Measurements from ENCODE around the gene NUDCD2.

Gene NUDCD2

GRCh38 chr5:163473635-163474243, 13.8 kb upstream of the NUDCD2 start:
- TF ChIP-seq, protein P1, sequence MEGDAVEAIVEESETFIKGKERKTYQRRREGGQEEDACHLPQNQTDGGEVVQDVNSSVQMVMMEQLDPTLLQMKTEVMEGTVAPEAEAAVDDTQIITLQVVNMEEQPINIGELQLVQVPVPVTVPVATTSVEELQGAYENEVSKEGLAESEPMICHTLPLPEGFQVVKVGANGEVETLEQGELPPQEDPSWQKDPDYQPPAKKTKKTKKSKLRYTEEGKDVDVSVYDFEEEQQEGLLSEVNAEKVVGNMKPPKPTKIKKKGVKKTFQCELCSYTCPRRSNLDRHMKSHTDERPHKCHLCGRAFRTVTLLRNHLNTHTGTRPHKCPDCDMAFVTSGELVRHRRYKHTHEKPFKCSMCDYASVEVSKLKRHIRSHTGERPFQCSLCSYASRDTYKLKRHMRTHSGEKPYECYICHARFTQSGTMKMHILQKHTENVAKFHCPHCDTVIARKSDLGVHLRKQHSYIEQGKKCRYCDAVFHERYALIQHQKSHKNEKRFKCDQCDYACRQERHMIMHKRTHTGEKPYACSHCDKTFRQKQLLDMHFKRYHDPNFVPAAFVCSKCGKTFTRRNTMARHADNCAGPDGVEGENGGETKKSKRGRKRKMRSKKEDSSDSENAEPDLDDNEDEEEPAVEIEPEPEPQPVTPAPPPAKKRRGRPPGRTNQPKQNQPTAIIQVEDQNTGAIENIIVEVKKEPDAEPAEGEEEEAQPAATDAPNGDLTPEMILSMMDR (IDR thresholded peaks at IDR 0.05; ENCODE audit: low read length) = peak; percentile 48; the same call in 1 of the 2 replicates
- no peak for TF ChIP-seq EZH2 (IDR thresholded peaks at IDR 0.05; ENCODE audit: borderline replicate concordance, low read length)
- H2AFZ ChIP-seq (ENCODE audit: low read length) = no peak overlapping the region

GRCh38 chr5:163467682-163468081, 7.8 kb upstream of the NUDCD2 start:
- Histone ChIP-seq H2AFZ (ENCODE audit: low read length) (no peak overlapping the region), H3K27ac (ENCODE audit: low read depth, low read length, poor library complexity, severe bottlenecking) (no peak overlapping the region), H3K36me3 (ENCODE audit: insufficient read depth, low read length) (peaks cover 90% of the 10 kb centered on the region), H3K9ac (ENCODE audit: low read length) (no peak overlapping the region), H3K9me2 (ENCODE audit: low read depth, low read length) (no peaks in the 10 kb centered on the region), H3K79me2 (ENCODE audit: insufficient read depth, low read length) (peaks cover 16% of the 10 kb centered on the region), H3K4me1 (ENCODE audit: insufficient read depth, low read length, severe bottlenecking) (peaks cover 9% of the 10 kb centered on the region), H3K9me3 (ENCODE audit: low read length) (no peaks in the 10 kb centered on the region), H3K27me3 (ENCODE audit: insufficient read depth, low read length) (no peaks in the 10 kb centered on the region), H4K20me1 (ENCODE audit: insufficient read depth, low read length) (no peaks in the 10 kb centered on the region), H3K4me2 (ENCODE audit: low read length) (no peak overlapping the region), H3K4me3 (ENCODE audit: low read depth, low read length, poor library complexity, severe bottlenecking) (no peak overlapping the region), H3F3A (ENCODE audit: insufficient read depth, low read length) (no peaks in the 10 kb centered on the region; the same call in 1 of the 2 replicates)
- TF ChIP-seq, protein P1 (IDR thresholded peaks at IDR 0.05; ENCODE audit: low read length) = no peak
- no peak for TF ChIP-seq EZH2 (IDR thresholded peaks at IDR 0.05; ENCODE audit: borderline replicate concordance, low read length)

More at GRCh38 chr5:163473635-163474243, 13.8 kb upstream of the NUDCD2 start:
- Histone ChIP-seq H3K27me3 (ENCODE audit: insufficient read depth, low read length) (no peaks in the 10 kb centered on the region), H3K4me1 (ENCODE audit: insufficient read depth, low read length, severe bottlenecking) (no peaks in the 10 kb centered on the region), H3K9ac (ENCODE audit: low read length) (no peak overlapping the region), H3F3A (ENCODE audit: insufficient read depth, low read length) (no peaks in the 10 kb centered on the region; the same call in 1 of the 2 replicates), H3K9me2 (ENCODE audit: low read depth, low read length) (no peaks in the 10 kb centered on the region), H3K9me3 (ENCODE audit: low read length) (no peaks in the 10 kb centered on the region), H3K4me3 (ENCODE audit: low read depth, low read length, poor library complexity, severe bottlenecking) (no peak overlapping the region), H3K4me2 (ENCODE audit: low read length) (no peak overlapping the region), H3K27ac (ENCODE audit: low read depth, low read length, poor library complexity, severe bottlenecking) (no peak overlapping the region), H4K20me1 (ENCODE audit: insufficient read depth, low read length) (no peaks in the 10 kb centered on the region), H3K79me2 (ENCODE audit: insufficient read depth, low read length) (no peaks in the 10 kb centered on the region), H3K36me3 (ENCODE audit: insufficient read depth, low read length) (peaks cover 96% of the 10 kb centered on the region)

GRCh38 chr5:163463063-163463435, 3.1 kb upstream of the NUDCD2 start:
- Histone ChIP-seq H2AFZ (ENCODE audit: low read length) (no peak overlapping the region), H3F3A (ENCODE audit: insufficient read depth, low read length) (no peaks in the 10 kb centered on the region), H3K27ac (ENCODE audit: low read depth, low read length, poor library complexity, severe bottlenecking) (peak overlapping the region; percentile 96), H4K20me1 (ENCODE audit: insufficient read depth, low read length) (no peaks in the 10 kb centered on the region), H3K79me2 (ENCODE audit: insufficient read depth, low read length) (peaks cover 45% of the 10 kb centered on the region), H3K9me2 (ENCODE audit: low read depth, low read length) (no peaks in the 10 kb centered on the region), H3K9ac (ENCODE audit: low read length) (peak overlapping the region; percentile 24; the same call in 1 of the 2 replicates), H3K4me1 (ENCODE audit: insufficient read depth, low read length, severe bottlenecking) (peaks cover 26% of the 10 kb centered on the region), H3K4me2 (ENCODE audit: low read length) (peak overlapping the region; percentile 89), H3K9me3 (ENCODE audit: low read length) (no peaks in the 10 kb centered on the region), H3K27me3 (ENCODE audit: insufficient read depth, low read length) (no peaks in the 10 kb centered on the region), H3K36me3 (ENCODE audit: insufficient read depth, low read length) (peaks cover 45% of the 10 kb centered on the region), H3K4me3 (ENCODE audit: low read depth, low read length, poor library complexity, severe bottlenecking) (no peak overlapping the region)
- TF ChIP-seq EZH2 (IDR thresholded peaks at IDR 0.05; ENCODE audit: borderline replicate concordance, low read length) = no peak
- TF ChIP-seq, protein P1 (IDR thresholded peaks at IDR 0.05; ENCODE audit: low read length) = no peak
